ENCODE data around the gene RBFA.

Gene RBFA

GRCh38 chr18:80074697-80075096, 40.5 kb downstream of the RBFA start:
- DNase-seq (ENCODE audit: low spot score): no peak

- no peak for DNase-seq (ENCODE audit: low spot score)
Measured at GRCh38 chr18:80075940-80076339, 41.7 kb downstream of the RBFA start.

GRCh38 chr18:80076379-80076778, 42.1 kb downstream of the RBFA start:
- no peak for DNase-seq (ENCODE audit: low spot score)

GRCh38 chr18:80077873-80078272, 43.6 kb downstream of the RBFA start:
- no peak for DNase-seq (ENCODE audit: low spot score)
